H9 (cell line): ENCODE data around the gene APOL2. TPM values are rescaled to one million over a fixed set of nuclear protein-coding genes. Genes with fewer than 3 reads are reported as not detected.
"Not testable (repeated sequence)": the region's sequence is repeated elsewhere in the genome, so short reads cannot be mapped to it uniquely, and the experiment has no call there.

ENCODE experiments used
- DNase-seq: peaks from one replicate; pipeline ENCODE4 v3.0.0-alpha.2; 2017
- H2AFZ ChIP-seq: one replicate; pipeline ENCODE4 v1.6.1; 2013; ENCODE audit warnings: mild to moderate bottlenecking, low read length, control low read depth, moderate library complexity
- H2AK5ac ChIP-seq: 2 replicates; pipeline ENCODE4 v1.6.1; 2013; ENCODE audit warnings: low read length, control low read depth, mixed read lengths; ENCODE audit not compliant: insufficient read length
- H2BK120ac ChIP-seq: one replicate; pipeline ENCODE4 v1.6.1; 2013; ENCODE audit warnings: low read depth, mild to moderate bottlenecking, low read length, control low read depth, inconsistent platforms; ENCODE audit not compliant: poor library complexity, severe bottlenecking
- H2BK12ac ChIP-seq: 2 replicates; pipeline ENCODE4 v1.6.1; 2013; ENCODE audit warnings: low read length, control low read depth, mixed read lengths, low read depth; ENCODE audit not compliant: insufficient read length
- H2BK15ac ChIP-seq: 2 replicates; pipeline ENCODE4 v1.6.1; 2013; ENCODE audit warnings: low read depth, low read length, control low read depth
- H2BK20ac ChIP-seq: one replicate; pipeline ENCODE4 v1.6.1; 2013; ENCODE audit warnings: low read depth, mild to moderate bottlenecking, low read length, control low read depth, inconsistent platforms; ENCODE audit not compliant: poor library complexity, severe bottlenecking
- H2BK5ac ChIP-seq: 2 replicates; pipeline ENCODE4 v1.6.1; 2013; ENCODE audit warnings: low read length, control low read depth, mixed read lengths; ENCODE audit not compliant: insufficient read length
- H3K14ac ChIP-seq: 2 replicates; pipeline ENCODE4 v1.6.1; 2013; ENCODE audit warnings: low read length, control low read depth; ENCODE audit not compliant: insufficient read depth
- H3K18ac ChIP-seq: 2 replicates; pipeline ENCODE4 v1.6.1; 2013; ENCODE audit warnings: low read depth, mild to moderate bottlenecking, mixed read lengths, low read length, control low read depth; ENCODE audit not compliant: insufficient read length
- H3K23ac ChIP-seq: 2 replicates; pipeline ENCODE4 v1.6.1; 2013; ENCODE audit warnings: low read length, control low read depth, mixed read lengths, low read depth; ENCODE audit not compliant: insufficient read length
- H3K23me2 ChIP-seq: 2 replicates; pipeline ENCODE4 v1.6.1; 2013; ENCODE audit warnings: low read depth, mild to moderate bottlenecking, mixed read lengths, low read length, control low read depth; ENCODE audit not compliant: insufficient read length, poor library complexity, severe bottlenecking
- H3K27ac ChIP-seq: 2 replicates; pipeline ENCODE4 v1.5.1; 2013; ENCODE audit warnings: low read length, control low read depth, mixed read lengths, low read depth; ENCODE audit not compliant: insufficient read length
- H3K27me3 ChIP-seq: 2 replicates; pipeline ENCODE4 v1.6.1; 2013; ENCODE audit warnings: low read length, control low read depth, inconsistent platforms; ENCODE audit not compliant: insufficient read depth
- H3K4ac ChIP-seq: 2 replicates; pipeline ENCODE4 v1.6.1; 2013; ENCODE audit warnings: low read depth, mild to moderate bottlenecking, control low read depth, inconsistent platforms, low read length, moderate library complexity
- H3K4me1 ChIP-seq: 2 replicates; pipeline ENCODE4 v1.6.1; 2013; ENCODE audit warnings: low read length, control low read depth, inconsistent platforms; ENCODE audit not compliant: insufficient read depth
- H3K4me2 ChIP-seq: 2 replicates; pipeline ENCODE4 v1.6.1; 2013; ENCODE audit warnings: low read length, control low read depth, mixed read lengths; ENCODE audit not compliant: insufficient read length, insufficient read depth
- H3K56ac ChIP-seq: 2 replicates; pipeline ENCODE4 v1.6.1; 2013; ENCODE audit warnings: low read depth, mild to moderate bottlenecking, mixed read lengths, low read length, control low read depth; ENCODE audit not compliant: insufficient read length
- H3K79me1 ChIP-seq: 2 replicates; pipeline ENCODE4 v1.6.1; 2013; ENCODE audit warnings: low read depth, mild to moderate bottlenecking, moderate library complexity, low read length, control low read depth, inconsistent platforms; ENCODE audit not compliant: insufficient read depth, poor library complexity, severe bottlenecking
- H3K79me2 ChIP-seq: 2 replicates; pipeline ENCODE4 v1.6.1; 2013; ENCODE audit warnings: low read length, control low read depth, inconsistent platforms; ENCODE audit not compliant: insufficient read depth
- H3K9ac ChIP-seq: 2 replicates; pipeline ENCODE4 v1.6.1; 2013; ENCODE audit warnings: low read length, control low read depth, mixed read lengths; ENCODE audit not compliant: insufficient read length; ENCODE audit errors: extremely low read depth
- H3K9me3 ChIP-seq: one replicate; pipeline ENCODE4 v1.6.1; 2013; ENCODE audit warnings: low read depth, low read length, inconsistent platforms; ENCODE audit not compliant: control insufficient read depth
- H3T11ph ChIP-seq: one replicate; pipeline ENCODE4 v1.6.1; 2013; ENCODE audit warnings: mild to moderate bottlenecking, low read length, control low read depth, inconsistent platforms
- H4K20me1 ChIP-seq: one replicate; pipeline ENCODE4 v1.6.1; 2013; ENCODE audit not compliant: control insufficient read depth, insufficient read length, insufficient read depth
- H4K5ac ChIP-seq: 2 replicates; pipeline ENCODE4 v1.6.1; 2013; ENCODE audit warnings: low read depth, mild to moderate bottlenecking, mixed read lengths, low read length, control low read depth; ENCODE audit not compliant: insufficient read length
- H4K8ac ChIP-seq: replicated peaks from 2 replicates; pipeline ENCODE4 v1.6.1; 2013; ENCODE audit warnings: low read length, control low read depth, mixed read lengths, low read depth; ENCODE audit not compliant: insufficient read length
- H4K91ac ChIP-seq: 2 replicates; pipeline ENCODE4 v1.6.1; 2013; ENCODE audit warnings: low read depth, mild to moderate bottlenecking, moderate library complexity, mixed read lengths, low read length, control low read depth; ENCODE audit not compliant: insufficient read length
- H3K27ac Mint-ChIP-seq, 3 experiments: 2 replicates in 2 of 3; 3 replicates in 1 of 3; pipeline ENCODE4 v1.8.0; 2020 to 2021; ENCODE audit warnings: mixed read lengths in 3 of 3, mild to moderate bottlenecking in 1 of 3, moderate library complexity in 1 of 3
- H3K27me3 Mint-ChIP-seq: 2 replicates; pipeline ENCODE4 v1.8.0; 2021; ENCODE audit warnings: low read depth, mild to moderate bottlenecking, moderate library complexity, mixed read lengths
- H3K36me3 Mint-ChIP-seq, 3 experiments: 2 replicates in 2 of 3; 3 replicates in 1 of 3; pipeline ENCODE4 v1.8.0; 2020 to 2021; ENCODE audit warnings: low read depth in 3 of 3, mixed read lengths in 3 of 3; ENCODE audit not compliant: insufficient read depth in 1 of 3
- H3K4me1 Mint-ChIP-seq, 2 experiments: 2 replicates each; pipeline ENCODE4 v1.8.0; 2020; ENCODE audit warnings: mixed read lengths in 2 of 2
- H3K4me3 Mint-ChIP-seq, 2 experiments: 2 replicates in 1 of 2; 3 replicates in 1 of 2; pipeline ENCODE4 v1.8.0; 2020 to 2021; ENCODE audit warnings: mild to moderate bottlenecking in 2 of 2, mixed read lengths in 2 of 2, moderate library complexity in 1 of 2
- H3K9me3 Mint-ChIP-seq, 2 experiments: 2 replicates in 1 of 2; 3 replicates in 1 of 2; pipeline ENCODE4 v1.8.0; 2020; ENCODE audit warnings: mild to moderate bottlenecking in 2 of 2, mixed read lengths in 2 of 2, moderate library complexity in 1 of 2
- CTCF ChIP-seq: fragments of 200-600 bp; sonication (generic); conservative IDR thresholded peaks from 3 replicates; pipeline ENCODE4 v1.8.0; 2021; ENCODE audit warnings: antibody characterized with exemption, mild to moderate bottlenecking
- WGBS: extraction: QIAGEN DNeasy Blood & Tissue Kit; methylation state at CpG from one replicate; pipeline ENCODE4 v1.1.7; 2013; ENCODE audit warnings: missing lambda C conversion rate, low lambda C conversion rate, mixed read lengths; ENCODE audit not compliant: insufficient read length; ENCODE audit errors: extremely low coverage; 5-methylcytosine and 5-hydroxymethylcytosine counted together
- total RNA-seq: library from RNA; stranded (reverse); gene quantifications from 2 replicates; pipeline ENCODE4 v1.2.1, GENCODE V29; 2021

Gene APOL2
- total RNA-seq, 1 experiment from 2014 or later = 15.6 TPM

DNA sequence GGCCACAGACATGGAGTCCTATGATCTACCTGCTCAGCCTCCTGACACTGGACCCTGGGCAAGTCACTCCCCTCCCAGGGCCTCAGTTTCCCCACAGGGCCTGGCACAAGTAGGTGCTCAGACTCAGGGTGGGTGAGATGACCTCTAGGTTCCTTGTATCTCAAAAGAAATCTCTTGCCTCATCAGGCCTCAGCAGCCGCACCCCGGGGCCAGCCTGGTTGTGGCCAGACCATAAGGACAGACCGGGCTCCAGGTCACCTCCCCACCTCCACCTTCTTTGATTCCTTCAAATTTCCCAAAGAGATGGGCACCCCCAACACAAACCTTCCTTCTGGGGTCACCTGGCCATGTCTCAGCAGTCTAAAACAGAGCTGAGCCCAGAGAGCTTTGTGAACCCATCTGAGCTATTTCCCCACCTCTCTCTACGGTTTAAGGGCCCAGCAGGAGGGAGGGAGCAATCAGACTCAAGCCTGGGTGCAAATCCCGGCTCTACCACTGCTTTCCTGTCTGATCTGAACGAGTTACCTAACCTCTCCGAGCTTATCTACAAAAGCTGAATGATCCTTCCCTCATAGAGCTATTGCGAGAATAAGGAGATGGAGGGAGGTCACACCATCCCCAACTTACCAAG, 35.2 kb downstream of the APOL2 start:
- Histone ChIP-seq H3K56ac (no peak overlapping the region), H3K23me2 (no peaks in the 10 kb centered on the region), H2BK120ac (no peak overlapping the region), H4K5ac (no peak overlapping the region), H4K8ac (no peak overlapping the region), H2BK5ac (no peak overlapping the region), H3K27ac (no peak overlapping the region), H2BK15ac (no peak overlapping the region), H3T11ph (no peak overlapping the region), H3K9me3 (no peaks in the 10 kb centered on the region), H3K14ac (no peak overlapping the region), H2AK5ac (no peak overlapping the region), H3K4me2 (no peak overlapping the region), H3K4ac (no peak overlapping the region), H2BK20ac (no peak overlapping the region), H3K18ac (no peak overlapping the region), H2BK12ac (no peak overlapping the region), H3K9ac (no peak overlapping the region), H3K79me1 (no peaks in the 10 kb centered on the region), H4K20me1 (no peaks in the 10 kb centered on the region), H2AFZ (no peak overlapping the region), H3K27me3 (no peaks in the 10 kb centered on the region), H3K23ac (no peak overlapping the region), H3K4me1 (no peaks in the 10 kb centered on the region), H4K91ac (no peak overlapping the region), H3K79me2 (no peaks in the 10 kb centered on the region)
- Mint-ChIP-seq H3K4me3 (no peak overlapping the region), H3K9me3 (peaks cover 5% of the 10 kb centered on the region in 2 experiments), H3K27me3 (peaks cover 4% of the 10 kb centered on the region), H3K27ac (no peak overlapping the region), H3K36me3 (no peaks in the 10 kb centered on the region; a peak in 1 of 7 replicates), H3K4me1 (peaks cover 18 to 32% of the 10 kb centered on the region in 2 experiments)
- no peak for TF ChIP-seq CTCF
- no peak for DNase-seq
- no CpG with 5 or more reads among the region's 8 CpGs for WGBS

DNA sequence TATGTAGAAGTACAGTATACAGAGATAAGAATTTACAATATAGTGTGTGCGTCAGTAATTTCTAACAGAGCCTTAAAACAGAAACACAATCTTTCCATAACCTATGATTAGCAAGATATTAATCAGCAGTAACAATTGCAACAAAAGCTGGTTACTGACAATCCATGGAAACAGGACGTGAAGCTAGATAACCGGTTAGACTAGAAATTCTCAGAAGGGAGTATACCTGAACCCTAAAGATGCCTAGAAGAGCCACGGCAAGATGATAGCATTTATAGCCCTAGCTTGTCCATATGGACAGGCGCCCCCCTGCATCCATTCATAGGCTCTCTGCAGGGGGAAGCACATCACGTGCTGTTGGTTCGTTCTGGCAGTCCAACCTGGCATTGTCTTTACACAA, 35.9 kb downstream of the APOL2 start:
- H4K91ac ChIP-seq = not testable (repeated sequence)

More for the DNA sequence above, 35.9 kb downstream of the APOL2 start:
- H4K8ac ChIP-seq, H3K9me3 ChIP-seq, H2BK5ac ChIP-seq, H3K4ac ChIP-seq, H3K79me1 ChIP-seq, H2BK20ac ChIP-seq, H3K56ac ChIP-seq, H4K5ac ChIP-seq, DNase-seq, H3K9me3 Mint-ChIP-seq, H2BK12ac ChIP-seq, H2BK120ac ChIP-seq, H3K27me3 Mint-ChIP-seq, H2BK15ac ChIP-seq, H3K4me1 ChIP-seq, H3K23me2 ChIP-seq, H3K27me3 ChIP-seq, H3K36me3 Mint-ChIP-seq, H4K20me1 ChIP-seq, H3K18ac ChIP-seq, H2AK5ac ChIP-seq, H3K4me2 ChIP-seq, H3K23ac ChIP-seq, H3K4me3 Mint-ChIP-seq, H3K9ac ChIP-seq, H3K79me2 ChIP-seq, H3K14ac ChIP-seq, H3K27ac ChIP-seq, H2AFZ ChIP-seq, H3T11ph ChIP-seq, H3K27ac Mint-ChIP-seq: not testable (repeated sequence)
- peaks cover 18 to 33% of the 10 kb centered on the region in 2 experiments for H3K4me1 Mint-ChIP-seq
- WGBS = no CpG with 5 or more reads among the region's 7 CpGs
